OCI-M1 (cell line): ENCODE data around the gene LILRA6.
"Not testable (repeated sequence)": the region's sequence is repeated elsewhere in the genome, so short reads cannot be mapped to it uniquely, and the experiment has no call there.

Source experiments
- DNase-seq: peaks from one replicate; lab custom pipeline; 2025; lab: John Stamatoyannopoulos, UW

LILRA6 gene

DNA sequence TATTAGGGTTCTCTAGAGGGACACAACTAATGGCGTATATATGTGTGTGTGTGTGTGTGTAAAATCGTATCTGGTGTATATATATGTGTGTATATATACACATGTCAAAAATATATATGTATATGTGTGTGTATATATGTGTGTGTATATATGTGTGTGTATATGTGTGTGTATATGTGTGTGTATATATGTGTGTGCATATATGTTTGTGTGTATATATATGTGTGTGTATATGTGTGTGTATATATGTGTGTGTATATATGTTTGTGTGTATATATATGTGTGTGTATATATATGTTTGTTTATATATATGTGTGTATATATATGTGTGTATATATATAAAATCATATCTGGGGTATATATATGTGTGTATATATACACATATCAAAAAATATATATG is 19.9 kb upstream of the LILRA6 start:
- no peak for DNase-seq

DNA sequence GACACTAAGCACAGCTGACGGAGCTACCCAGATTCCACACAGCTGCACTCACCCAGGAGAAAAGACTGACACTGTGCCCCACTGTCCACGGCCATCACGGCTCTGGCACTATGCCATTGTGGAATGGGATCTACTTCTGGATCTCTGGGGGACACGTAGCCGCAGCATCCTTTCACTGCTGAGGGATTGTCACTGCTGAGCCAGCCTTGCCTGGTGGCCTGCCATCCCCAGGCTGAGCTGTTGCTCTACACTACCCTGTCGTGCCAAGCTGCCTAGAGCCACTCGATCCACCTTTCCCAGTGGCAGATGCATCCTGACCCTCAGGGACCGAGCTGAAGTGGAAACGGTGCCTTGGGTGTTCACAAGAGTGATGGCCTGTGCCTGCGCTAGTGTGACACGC is 19.5 kb upstream of the LILRA6 start:
- DNase-seq: no peak

DNA sequence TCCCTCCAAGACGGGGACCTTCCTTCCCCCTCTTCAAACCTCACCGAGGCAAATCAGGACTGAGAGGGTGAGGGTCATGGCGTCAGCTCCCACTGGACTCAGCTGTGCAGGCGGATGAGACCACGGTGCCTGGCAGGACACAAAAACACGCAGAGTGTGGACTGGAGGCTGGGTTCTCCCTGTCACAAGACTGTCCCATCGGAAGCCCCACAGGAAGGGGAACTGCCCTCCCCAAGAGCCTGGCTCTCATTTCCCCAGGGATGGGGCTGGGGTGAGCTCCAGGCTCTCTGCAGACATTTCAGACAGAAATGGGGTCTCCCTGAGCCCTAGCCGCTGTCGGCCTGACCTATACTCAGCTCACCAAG is 14.5 kb upstream of the LILRA6 start, which contains the start of gene LILRB5:
LILRB5 (minus strand) TSS at position 158 of the 365 bp plus-strand sequence; CDS start at position 78, 80 bp downstream.
- no peak for DNase-seq

DNA sequence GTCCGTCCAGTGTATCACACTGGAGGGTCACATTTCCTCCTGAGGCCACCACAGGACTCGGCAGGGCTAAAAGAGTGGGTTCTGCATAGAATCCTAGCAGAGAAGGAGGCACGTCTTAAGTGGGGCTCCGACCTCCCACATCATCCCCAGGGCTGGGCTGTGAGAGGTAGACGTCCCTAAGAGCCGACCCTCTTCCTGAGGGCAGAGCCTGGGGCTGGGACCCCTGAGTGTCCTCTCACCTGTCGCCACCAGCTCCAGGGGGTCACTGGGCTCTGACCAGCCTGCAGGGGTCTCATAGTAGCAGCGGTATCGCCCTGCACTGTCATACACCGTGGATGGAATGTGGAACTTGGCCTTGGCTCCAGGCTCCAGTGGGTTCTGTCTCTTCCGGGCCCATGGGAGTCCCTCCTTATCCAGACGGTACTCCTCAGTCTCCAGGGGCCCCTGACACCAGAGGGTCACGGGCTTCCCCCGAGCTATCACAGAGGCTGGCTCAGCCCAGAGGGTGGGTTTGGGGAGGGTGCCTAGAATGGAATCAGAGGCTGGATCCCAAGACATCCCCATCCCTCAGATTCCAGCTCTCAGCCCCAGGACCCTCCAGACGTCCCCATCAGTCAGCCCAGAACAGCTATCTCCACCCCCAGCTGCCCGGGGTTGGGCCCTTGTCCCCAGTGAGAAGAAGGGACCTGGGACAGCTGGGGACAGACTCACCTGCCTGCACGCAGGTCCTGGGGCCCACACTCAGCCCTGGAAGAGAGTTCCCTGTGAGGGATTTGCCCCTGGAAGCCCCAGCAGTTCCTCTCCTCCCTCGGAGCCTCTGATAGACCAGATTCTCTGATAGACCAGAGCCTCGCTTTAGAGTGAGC is 13.9 kb upstream of the LILRA6 start:
- no peak for DNase-seq

DNA sequence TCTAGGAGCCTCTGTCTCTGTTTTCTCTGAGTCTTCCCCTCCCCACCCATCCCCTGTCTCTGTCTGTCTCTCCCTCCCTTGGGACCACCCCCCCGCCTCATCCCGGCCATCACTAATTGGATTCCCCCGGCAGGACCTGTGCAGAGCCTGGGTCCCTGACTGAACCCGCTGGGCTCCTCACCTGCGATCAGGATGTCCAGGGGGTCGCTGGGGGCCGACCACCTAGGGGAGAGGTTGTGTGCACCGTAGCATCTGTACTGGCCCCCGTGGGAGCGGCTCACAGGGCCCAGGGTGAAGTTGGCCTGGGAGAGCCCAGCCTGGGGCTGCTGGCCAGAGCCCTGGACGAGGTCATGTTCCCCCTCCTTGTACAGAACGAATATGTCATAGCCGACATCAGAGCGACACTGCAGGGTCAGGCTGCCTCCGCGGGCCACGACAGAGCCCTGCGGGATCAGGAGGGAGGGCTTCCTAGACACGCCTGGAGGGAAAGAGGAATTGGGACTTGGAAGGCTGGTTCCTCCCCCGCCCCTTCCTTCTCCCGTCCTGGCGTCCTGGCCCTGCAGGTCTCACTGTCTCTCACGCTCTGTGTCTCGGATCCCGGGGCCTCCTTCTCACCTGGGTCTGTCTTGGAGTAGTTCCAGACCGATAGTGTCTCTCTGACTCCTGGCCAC is 12.7 kb upstream of the LILRA6 start:
- no peak for DNase-seq

DNA sequence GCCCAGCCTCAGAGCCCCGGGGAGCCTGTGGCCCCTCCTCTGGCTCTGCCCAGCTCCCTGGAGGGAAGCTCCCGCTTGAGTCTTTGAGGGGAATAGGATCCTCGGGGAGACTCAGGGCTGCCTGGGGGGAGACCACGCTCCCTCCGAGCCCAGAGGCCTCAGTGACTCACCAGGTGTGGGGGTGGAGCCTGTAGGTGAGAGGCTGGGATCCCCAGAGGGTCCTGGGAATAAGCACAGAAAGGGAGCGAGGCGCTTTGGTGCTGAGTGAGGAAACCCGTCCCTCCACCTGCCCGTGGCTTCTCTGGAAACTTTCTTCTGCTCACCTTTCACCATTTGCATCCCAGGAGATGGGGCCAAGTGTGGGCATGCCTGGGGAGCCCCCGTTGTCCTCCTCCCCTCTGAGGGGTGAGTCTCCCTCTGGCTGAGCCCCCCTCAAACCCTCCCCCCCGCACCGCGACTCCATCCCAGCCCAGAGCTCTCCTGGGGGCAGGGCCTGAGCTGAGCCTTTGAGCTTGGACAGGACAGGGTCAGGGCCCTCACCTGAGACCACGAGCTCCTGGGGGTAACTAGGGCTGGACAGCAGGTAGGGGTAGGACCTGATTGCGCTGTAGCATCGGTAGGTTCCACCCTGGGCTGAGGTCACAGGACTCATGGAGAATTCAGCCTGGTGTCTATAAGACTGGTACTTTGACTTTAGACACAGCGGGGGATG is 11.8 kb upstream of the LILRA6 start:
- DNase-seq: peak; percentile 7

DNA sequence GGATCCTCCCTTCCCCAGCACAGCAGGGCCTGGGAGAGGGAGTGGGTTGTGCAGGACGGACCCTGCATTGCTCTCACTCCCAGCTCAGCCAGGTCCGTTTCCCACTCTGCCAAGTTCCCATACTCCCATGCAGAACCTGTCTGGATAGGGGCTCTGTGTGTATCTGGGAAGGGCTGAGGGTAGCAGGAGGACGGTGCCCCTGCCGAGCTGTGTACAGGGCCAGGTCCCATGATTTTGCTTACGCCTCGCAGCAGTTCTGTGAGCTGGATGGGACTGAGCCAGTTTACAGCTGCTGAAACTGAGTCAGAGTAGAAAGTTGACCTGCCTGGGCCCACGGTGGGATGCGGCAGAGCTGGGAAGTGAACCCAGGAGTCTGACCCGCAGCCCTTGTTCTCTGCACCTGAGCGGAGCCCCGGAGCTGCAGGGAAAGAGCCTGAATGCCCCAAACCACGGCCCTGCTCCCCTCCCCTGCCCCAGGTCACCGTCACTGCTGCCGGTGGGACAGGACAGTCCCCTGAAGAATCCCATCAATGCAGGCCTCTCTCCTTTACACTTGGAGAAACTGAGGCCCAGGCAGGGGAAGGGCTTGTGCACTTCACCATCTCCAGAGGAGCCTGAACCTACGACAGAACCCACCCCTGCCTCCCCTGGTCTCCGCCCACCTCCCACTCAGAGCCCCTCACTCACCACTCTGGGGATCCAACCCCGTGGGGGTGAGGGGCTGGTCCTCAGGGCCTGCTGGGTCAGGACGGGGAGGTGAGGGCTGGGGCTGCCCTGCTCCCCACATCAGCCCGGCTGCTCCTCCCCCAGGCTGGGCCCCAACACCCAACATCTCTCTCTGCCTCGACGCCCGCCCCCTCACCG is 11.0 kb upstream of the LILRA6 start:
- no peak for DNase-seq

DNA sequence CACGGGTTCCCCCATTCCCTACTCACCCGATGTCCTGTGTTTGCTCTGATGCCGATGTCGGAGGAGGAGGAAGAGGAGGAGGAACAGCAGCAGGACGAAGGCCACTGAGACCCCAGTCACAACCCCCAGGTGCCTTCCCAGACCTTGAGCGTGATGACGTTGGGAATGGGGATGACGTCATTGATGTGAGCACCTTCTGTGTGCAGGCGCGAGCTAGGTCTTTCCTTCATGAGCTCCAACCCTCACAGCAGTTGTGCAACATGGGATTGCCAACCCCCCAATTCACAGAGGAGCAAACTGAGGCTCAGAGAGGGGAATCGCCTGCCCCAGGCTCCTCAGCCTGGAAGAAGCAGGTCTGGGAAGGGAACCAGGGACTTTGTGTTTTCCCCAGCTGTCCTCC is 10.3 kb upstream of the LILRA6 start:
- no peak for DNase-seq

DNA sequence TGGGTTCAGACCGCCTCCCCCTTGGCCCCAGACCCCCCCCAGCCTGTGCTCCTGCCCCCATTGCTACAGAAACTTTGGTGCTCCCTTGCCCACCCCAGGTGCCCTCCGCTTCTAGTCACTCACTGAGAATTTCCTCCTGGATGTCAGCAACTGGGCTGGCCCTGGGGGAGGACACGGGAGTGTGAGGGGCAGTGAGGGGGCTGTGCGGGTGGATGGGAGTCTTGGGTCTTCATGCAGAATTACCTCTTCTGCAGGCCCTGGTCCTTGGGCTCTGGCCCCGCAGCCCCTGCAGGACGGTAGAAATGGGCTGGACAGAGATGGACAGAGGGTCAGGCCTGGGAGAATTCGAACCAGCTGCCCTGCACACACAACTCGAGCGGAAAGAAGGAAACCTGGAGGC is 9.7 kb upstream of the LILRA6 start:
- no peak for DNase-seq

DNA sequence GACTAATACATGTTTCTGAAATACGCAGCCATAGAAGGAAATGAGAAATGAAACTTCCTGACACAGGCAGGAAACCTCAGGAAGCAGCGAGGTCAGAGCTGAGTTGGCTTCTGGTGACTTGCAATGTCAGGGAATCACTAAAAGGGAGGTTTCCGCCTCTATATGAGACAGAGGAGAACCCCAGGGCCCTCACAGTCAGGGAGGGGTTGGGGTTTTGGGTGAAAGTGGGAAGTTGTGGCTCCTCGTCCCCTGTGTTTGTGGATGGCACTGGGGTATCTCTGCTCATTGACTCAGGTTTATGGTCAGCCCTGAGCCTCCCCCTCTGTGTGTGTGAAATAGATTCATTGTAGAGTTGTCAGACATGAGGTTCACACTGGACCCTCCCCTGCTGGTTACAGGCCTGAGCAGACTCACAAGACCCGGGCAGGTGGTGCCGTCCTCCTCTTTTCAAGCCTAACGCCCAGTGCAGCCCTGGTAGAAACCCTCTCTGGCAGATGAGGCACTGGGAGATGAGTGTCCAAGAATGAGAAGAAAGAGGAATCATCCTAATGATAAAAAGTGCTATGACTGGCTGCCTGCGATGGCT is 5.5 kb upstream of the LILRA6 start:
- DNase-seq: no peak

DNA sequence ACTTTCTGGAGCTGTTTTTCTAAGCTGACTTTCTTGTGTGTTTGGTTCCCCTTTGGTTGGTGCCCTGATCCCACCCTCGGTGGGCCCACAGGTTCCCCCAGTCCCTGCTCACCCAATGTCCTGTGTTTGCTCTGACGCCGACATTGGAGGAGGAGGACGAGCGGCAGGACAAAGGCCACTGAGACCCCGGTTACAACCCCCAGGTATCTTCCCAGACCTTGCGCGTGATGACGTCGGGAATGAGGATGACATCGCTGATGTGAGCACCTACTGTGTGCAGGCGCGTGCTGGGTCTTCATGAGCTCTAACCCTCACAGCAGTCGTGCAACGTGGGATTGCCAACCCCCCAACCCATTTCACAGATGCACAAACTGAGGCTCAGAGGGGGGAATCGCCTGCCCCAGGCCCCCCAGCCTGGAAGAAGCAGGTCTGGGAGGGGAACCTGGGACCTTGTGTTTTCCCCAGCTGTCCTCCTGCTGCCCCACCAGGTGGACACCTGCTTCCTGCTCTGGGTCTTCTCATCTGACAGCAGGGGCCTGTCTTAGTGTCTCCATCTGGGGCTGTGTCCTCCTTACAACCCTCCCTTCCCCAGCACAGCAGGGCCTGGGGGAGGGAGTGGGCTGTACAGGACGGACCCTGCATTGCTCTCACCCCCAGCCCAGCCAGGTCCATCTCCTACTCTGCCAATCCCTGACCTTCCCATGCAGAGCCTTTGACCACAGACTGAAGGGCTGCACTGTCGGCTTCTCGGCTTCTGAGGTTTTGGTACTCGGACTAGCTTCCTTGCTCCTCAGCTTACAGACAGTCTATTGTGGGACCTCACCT is 4.7 kb upstream of the LILRA6 start:
- DNase-seq: no peak

DNA sequence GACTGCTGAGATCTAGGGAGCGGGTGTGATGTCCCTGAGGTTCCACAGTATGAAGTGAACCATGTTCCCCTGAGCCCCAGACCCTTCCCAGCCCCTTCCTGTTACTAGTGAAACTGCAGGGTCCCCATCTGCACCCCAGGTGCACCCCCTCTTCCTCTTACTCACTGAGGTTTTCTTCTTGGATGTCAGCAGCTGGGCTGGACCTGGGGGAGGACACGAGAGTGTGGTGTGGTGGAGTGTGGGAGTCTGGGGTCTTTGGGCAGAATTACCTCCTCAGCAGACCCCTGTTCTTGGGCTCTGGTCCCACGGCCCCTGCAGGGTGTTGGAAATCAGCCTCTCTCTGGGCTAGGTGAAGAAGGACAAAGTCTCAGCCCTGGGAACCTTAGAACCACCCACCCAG is 3.3 kb upstream of the LILRA6 start:
- no peak for DNase-seq

DNA sequence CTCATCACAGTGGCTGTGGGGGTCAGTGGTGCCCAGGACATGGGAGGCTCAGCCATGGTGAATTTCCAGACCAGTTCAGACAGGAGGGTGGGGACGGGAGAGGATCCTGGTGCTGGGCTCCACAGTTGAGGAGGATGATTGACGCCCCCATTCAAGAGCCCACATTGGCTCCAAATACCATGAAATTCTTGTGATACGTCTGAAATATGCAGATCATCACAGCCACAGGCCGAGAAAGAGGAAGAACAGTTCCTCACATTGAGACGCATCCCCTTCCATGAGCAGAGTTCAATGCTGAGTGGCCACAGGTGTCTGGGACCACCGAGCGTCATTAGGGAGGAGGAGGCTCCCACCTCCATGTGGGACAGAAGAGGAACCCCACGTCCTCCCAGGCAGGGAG is 1.2 kb upstream of the LILRA6 start:
- peak; percentile 20 for DNase-seq

DNA sequence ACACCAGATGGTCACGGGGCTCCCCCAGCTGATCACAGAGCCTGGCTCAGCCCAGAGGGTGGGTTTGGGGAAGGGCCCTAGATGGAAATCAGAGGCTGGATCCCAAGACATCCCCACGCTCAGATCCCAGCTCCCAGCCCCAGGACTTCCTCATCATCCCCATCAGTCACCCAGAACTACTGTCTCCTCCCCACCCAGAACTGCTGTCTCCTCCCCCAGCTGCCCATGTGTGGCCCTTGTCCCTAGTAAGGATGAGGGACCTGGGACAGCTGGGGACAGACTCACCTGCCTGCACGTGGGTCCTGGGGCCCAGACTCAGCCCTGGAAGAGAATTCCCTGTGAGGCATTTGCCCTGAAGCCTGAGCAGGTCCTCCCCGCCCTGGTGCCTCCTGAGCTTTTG is 356 bp downstream of the LILRA6 start:
- not testable (repeated sequence) for DNase-seq

DNA sequence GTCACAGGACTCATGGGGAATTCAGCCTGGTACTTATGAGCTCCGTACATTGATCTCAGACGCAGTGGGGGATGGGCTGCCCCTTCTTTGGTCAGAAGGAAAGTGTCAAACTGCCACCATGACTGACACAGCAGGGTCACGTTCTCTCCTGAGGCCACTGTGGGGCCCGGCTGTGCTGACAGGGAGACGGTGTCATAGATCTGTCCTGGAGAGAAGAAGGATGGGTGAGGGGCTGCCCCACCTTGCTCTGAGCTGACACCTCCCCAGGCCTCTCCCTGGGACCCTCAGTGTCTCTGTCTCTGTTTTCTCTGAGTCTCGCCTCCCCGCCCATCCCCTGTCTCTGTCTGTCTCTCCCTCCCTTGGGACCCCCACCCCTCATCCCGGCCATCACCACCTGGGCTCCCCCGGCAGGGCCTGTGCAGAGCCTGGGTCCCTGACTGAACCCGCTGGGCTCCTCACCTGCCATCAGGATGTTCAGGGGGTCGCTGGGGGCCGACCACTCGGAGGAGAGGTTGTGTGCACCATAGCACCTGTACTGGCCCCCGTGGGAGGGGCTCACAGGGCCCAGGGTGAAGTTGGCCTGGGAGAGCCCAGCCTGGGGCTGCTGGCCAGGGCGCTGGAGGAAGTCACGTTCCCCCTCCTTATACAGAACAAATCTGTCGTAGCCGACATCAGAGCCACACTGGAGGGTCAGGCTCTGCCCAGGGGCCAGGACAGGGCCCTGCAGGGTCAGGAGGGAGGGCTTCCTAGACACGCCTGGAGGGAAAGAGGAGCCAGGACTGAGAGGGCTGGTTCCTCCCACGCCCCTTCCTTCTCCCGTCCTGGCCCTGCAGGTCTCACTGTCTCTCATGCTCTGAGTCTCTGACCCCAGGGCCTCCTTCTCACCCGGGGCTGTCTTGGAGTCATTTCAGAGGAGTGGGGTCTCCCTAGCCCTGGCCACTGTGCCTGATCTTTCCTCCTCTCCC is 1.9 kb downstream of the LILRA6 start:
- DNase-seq: not testable (repeated sequence)

DNA sequence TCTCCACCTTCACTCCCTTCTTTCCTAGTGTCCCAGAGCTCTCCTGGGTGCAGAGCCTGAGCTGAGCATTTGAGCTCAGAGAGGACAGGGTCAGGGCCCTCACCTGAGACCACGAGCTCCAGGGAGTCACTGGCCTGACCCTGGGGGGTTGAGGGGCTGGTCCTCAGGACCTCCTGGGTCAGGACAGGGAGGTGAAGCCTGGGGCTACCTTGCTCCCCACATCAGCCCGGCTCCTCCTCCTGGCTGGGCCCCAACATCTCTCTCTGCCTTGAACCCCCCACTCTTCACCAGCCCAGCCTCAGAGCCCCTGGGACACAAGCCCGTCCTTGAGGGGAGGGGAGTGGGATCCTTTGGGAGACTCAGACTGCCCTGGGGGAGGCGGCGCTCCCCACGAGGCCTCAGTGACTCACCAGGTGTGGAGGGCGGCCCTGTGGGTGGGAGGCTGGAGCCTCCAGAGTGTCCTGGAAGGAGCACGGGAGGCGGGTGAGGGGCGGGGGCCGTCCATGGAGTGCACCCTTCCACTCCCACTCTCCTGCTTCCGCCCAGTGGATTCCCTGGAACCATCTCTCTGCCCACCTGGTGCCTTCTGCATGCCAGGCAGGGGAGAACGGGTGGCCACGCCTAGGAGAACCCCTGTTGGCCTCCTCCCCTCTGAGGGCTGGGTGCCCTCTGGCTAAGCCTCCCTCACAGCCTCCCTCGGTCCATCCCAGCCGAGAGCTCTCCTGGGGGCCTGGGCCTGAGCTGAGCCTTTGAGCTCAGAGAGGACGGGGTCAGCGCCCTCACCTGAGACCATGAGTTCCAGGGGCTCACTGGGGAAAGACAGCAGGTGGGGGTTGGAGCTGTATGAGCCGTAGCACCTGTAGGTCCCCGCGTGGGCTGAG is 2.9 kb downstream of the LILRA6 start:
- not testable (repeated sequence) for DNase-seq

DNA sequence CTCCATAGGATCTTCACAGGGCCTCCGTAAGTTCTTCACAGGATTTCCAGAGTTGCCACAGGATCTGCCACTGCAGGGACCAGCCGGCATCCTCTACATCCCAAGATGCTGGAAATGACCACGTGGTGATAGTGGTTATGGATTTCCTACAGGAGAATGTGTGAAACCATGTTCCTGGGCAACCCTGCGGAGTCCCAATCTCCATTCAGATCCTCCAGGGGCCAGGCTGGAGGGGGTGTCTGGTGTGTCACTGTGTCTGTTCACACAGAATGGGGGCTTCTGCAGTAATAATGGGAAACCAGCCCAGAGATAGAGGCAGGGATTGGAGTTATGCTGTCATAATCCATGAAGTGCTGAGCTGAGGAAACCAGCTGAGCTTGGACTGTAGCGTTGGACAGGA is 8.6 kb downstream of the LILRA6 start:
- DNase-seq: no peak
